Neuronal stem cell (in vitro differentiated cells): ENCODE results near the gene KARS1.

Experiments used
- DNase-seq: peaks from one replicate; pipeline ENCODE4 v3.0.0-alpha.2; 2013; ENCODE audit warnings: low spot score
- H2AFZ ChIP-seq: one replicate; pipeline ENCODE4 v1.6.1; 2013; ENCODE audit warnings: mild to moderate bottlenecking, low read length, inconsistent platforms
- H2AK5ac ChIP-seq: 2 replicates; pipeline ENCODE4 v1.6.1; 2013; ENCODE audit warnings: low read depth, mild to moderate bottlenecking, inconsistent platforms, low read length, moderate library complexity, mixed read lengths
- H2BK120ac ChIP-seq: 2 replicates; pipeline ENCODE4 v1.6.1; 2013; ENCODE audit warnings: low read depth, mild to moderate bottlenecking, inconsistent platforms, low read length, moderate library complexity, mixed read lengths
- H2BK12ac ChIP-seq: one replicate; pipeline ENCODE4 v1.6.1; 2013; ENCODE audit warnings: low read length, inconsistent platforms
- H2BK15ac ChIP-seq: 2 replicates; pipeline ENCODE4 v1.6.1; 2013; ENCODE audit warnings: mild to moderate bottlenecking, low read length, inconsistent platforms, mixed read lengths
- H2BK5ac ChIP-seq: one replicate; pipeline ENCODE4 v1.6.1; 2013; ENCODE audit warnings: inconsistent platforms, mild to moderate bottlenecking, low read length, moderate library complexity
- H3K14ac ChIP-seq: one replicate; pipeline ENCODE4 v1.6.1; 2013; ENCODE audit warnings: low read length, inconsistent platforms
- H3K18ac ChIP-seq: 2 replicates; pipeline ENCODE4 v1.6.1; 2013; ENCODE audit warnings: low read length, inconsistent platforms
- H3K23ac ChIP-seq: 2 replicates; pipeline ENCODE4 v1.6.1; 2013; ENCODE audit warnings: low read depth, mild to moderate bottlenecking, mixed read lengths, low read length, inconsistent platforms; ENCODE audit not compliant: poor library complexity
- H3K27ac ChIP-seq: replicated peaks from 3 replicates; pipeline ENCODE4 v1.5.1; 2013; ENCODE audit warnings: low read length, inconsistent platforms
- H3K27me3 ChIP-seq, 3 experiments: 2 replicates each; pipeline ENCODE4 v1.6.1; 2013; ENCODE audit warnings: low read length in 3 of 3, mild to moderate bottlenecking in 2 of 3, inconsistent platforms in 1 of 3, low read depth in 1 of 3, mixed read lengths in 1 of 3, moderate library complexity in 1 of 3; ENCODE audit not compliant: control insufficient read depth in 3 of 3, insufficient read depth in 3 of 3
- H3K36me3 ChIP-seq, 2 donors: replicated peaks in 1 of 2; 2 replicates each; pipeline ENCODE4 v1.6.1; 2013; ENCODE audit warnings: low read length in 2 of 2; ENCODE audit not compliant: control insufficient read depth in 2 of 2, insufficient read depth in 2 of 2
- H3K4ac ChIP-seq: 2 replicates; pipeline ENCODE4 v1.6.1; 2013; ENCODE audit warnings: inconsistent platforms, mild to moderate bottlenecking, low read length, moderate library complexity
- H3K4me1 ChIP-seq, 2 donors: 1 replicate in 1 of 2; 2 replicates in 1 of 2; pipeline ENCODE4 v1.6.1; 2013; ENCODE audit warnings: low read length in 2 of 2, low read depth in 1 of 2; ENCODE audit not compliant: control insufficient read depth in 2 of 2, insufficient read depth in 1 of 2
- H3K4me2 ChIP-seq: one replicate; pipeline ENCODE4 v1.6.1; 2013; ENCODE audit warnings: mild to moderate bottlenecking, low read length, inconsistent platforms; ENCODE audit not compliant: insufficient read depth, poor library complexity, severe bottlenecking
- H3K4me3 ChIP-seq, 2 donors: 2 replicates each; pipeline ENCODE4 v1.5.1; 2013; ENCODE audit warnings: low read length in 2 of 2, mild to moderate bottlenecking in 2 of 2, inconsistent platforms in 1 of 2, moderate library complexity in 1 of 2
- H3K79me1 ChIP-seq: one replicate; pipeline ENCODE4 v1.6.1; 2013; ENCODE audit warnings: low read depth, mild to moderate bottlenecking, inconsistent platforms, low read length, moderate library complexity
- H3K9ac ChIP-seq: one replicate; pipeline ENCODE4 v1.6.1; 2013; ENCODE audit warnings: mild to moderate bottlenecking, low read depth, low read length, inconsistent platforms; ENCODE audit not compliant: poor library complexity
- H3K9me3 ChIP-seq, 2 donors: replicated peaks in 1 of 2; 2 replicates each; pipeline versions ENCODE3 to v1.6.1; 2013; ENCODE audit warnings: low read length in 2 of 2, mild to moderate bottlenecking in 2 of 2, inconsistent platforms in 1 of 2, low read depth in 1 of 2, mixed read lengths in 1 of 2, moderate library complexity in 1 of 2; ENCODE audit not compliant: control insufficient read depth in 2 of 2, insufficient read depth in 1 of 2
- H4K8ac ChIP-seq: one replicate; pipeline ENCODE4 v1.6.1; 2013; ENCODE audit warnings: low read depth, mild to moderate bottlenecking, inconsistent platforms, low read length, moderate library complexity
- H4K91ac ChIP-seq: one replicate; pipeline ENCODE4 v1.6.1; 2013; ENCODE audit warnings: low read length, low read depth, mild to moderate bottlenecking, inconsistent platforms; ENCODE audit not compliant: poor library complexity
- WGBS, 2 donors: extraction: QIAGEN DNeasy Blood & Tissue Kit; methylation state at CpG; one replicate each; pipeline ENCODE4 v1.1.7; 2013; ENCODE audit warnings: missing lambda C conversion rate in 2 of 2, mixed read lengths in 1 of 2; ENCODE audit not compliant: insufficient read length in 2 of 2, insufficient replicate concordance in 1 of 2; ENCODE audit errors: extremely low coverage in 2 of 2; 5-methylcytosine and 5-hydroxymethylcytosine counted together

Gene KARS1

GRCh38 chr16:75584108-75584507 lies 63.4 kb downstream of the KARS1 start:
- Histone ChIP-seq H3K27me3 (no peaks in the 10 kb centered on the region), H3K79me1 (no peaks in the 10 kb centered on the region), H3K9me3 (no peaks in the 10 kb centered on the region), H2BK12ac (no peak overlapping the region), H3K36me3 (peaks cover 7 to 39% of the 10 kb centered on the region in 2 donors), H3K4me3 (no peak overlapping the region), H3K4ac (no peak overlapping the region), H2BK15ac (no peak overlapping the region), H3K23ac (no peak overlapping the region), H4K91ac (no peak overlapping the region), H2BK120ac (no peak overlapping the region), H2AK5ac (no peak overlapping the region), H3K27ac (no peak overlapping the region), H2BK5ac (no peak overlapping the region), H3K18ac (no peak overlapping the region), H2AFZ (no peak overlapping the region), H4K8ac (no peak overlapping the region), H3K4me2 (no peak overlapping the region), H3K14ac (no peak overlapping the region), H3K9ac (no peak overlapping the region), H3K4me1 (peaks cover 4 to 5% of the 10 kb centered on the region in 2 donors)
- no peak for DNase-seq
- no CpG with 5 or more reads among the region's 3 CpGs for WGBS, 2 donors

- Histone ChIP-seq H2BK120ac (no peak overlapping the region), H3K23ac (no peak overlapping the region), H3K18ac (no peak overlapping the region), H3K9me3 (no peaks in the 10 kb centered on the region), H4K91ac (no peak overlapping the region), H3K4me3 (no peak overlapping the region), H3K79me1 (no peaks in the 10 kb centered on the region), H2BK5ac (no peak overlapping the region), H3K27me3 (no peaks in the 10 kb centered on the region), H3K9ac (no peak overlapping the region), H2AK5ac (no peak overlapping the region), H3K36me3 (peaks cover 12 to 67% of the 10 kb centered on the region in 2 donors), H2AFZ (no peak overlapping the region), H3K4me2 (no peak overlapping the region), H3K4ac (no peak overlapping the region), H4K8ac (no peak overlapping the region), H2BK15ac (no peak overlapping the region), H3K4me1 (peaks cover 0 to 8% of the 10 kb centered on the region in 2 donors), H3K27ac (no peak overlapping the region), H2BK12ac (no peak overlapping the region), H3K14ac (no peak overlapping the region)
- WGBS, 2 donors: no CpG with 5 or more reads among the region's 7 CpGs
- DNase-seq: no peak
These were observed 68.1 kb downstream of the KARS1 start for GRCh38 chr16:75579281-75579834.

GRCh38 chr16:75578725-75579124 lies 68.7 kb downstream of the KARS1 start:
- no peak overlapping the region for H2BK5ac ChIP-seq
- H4K91ac ChIP-seq: no peak overlapping the region
- H2BK15ac ChIP-seq: no peak overlapping the region
- no peak overlapping the region for H2BK12ac ChIP-seq
- no CpG with 5 or more reads among the region's 2 CpGs for WGBS, 2 donors
- H4K8ac ChIP-seq: no peak overlapping the region
- H3K4me1 ChIP-seq: peaks cover 0 to 8% of the 10 kb centered on the region in 2 donors
- no peak overlapping the region for H2AFZ ChIP-seq
- no peak overlapping the region for H3K18ac ChIP-seq
- H3K4me2 ChIP-seq: no peak overlapping the region
- no peak overlapping the region for H3K14ac ChIP-seq
- H3K9ac ChIP-seq: no peak overlapping the region
- H3K27ac ChIP-seq: no peak overlapping the region
- peaks cover 14 to 73% of the 10 kb centered on the region in 2 donors for H3K36me3 ChIP-seq
- H3K4ac ChIP-seq: no peak overlapping the region
- H2AK5ac ChIP-seq: no peak overlapping the region
- no peaks in the 10 kb centered on the region for H3K79me1 ChIP-seq
- no peak overlapping the region for H3K4me3 ChIP-seq
- no peaks in the 10 kb centered on the region for H3K27me3 ChIP-seq
- H3K23ac ChIP-seq: no peak overlapping the region
- no peak overlapping the region for H2BK120ac ChIP-seq
- H3K9me3 ChIP-seq: no peaks in the 10 kb centered on the region
- no peak for DNase-seq

GRCh38 chr16:75578212-75578611 lies 69.3 kb downstream of the KARS1 start:
- no peak overlapping the region for H3K18ac ChIP-seq
- no peak overlapping the region for H4K91ac ChIP-seq
- no peak overlapping the region for H3K4me2 ChIP-seq
- H2AFZ ChIP-seq: no peak overlapping the region
- no peak overlapping the region for H2BK15ac ChIP-seq
- H3K9me3 ChIP-seq: no peaks in the 10 kb centered on the region
- no peak for DNase-seq
- H4K8ac ChIP-seq: no peak overlapping the region
- no peak overlapping the region for H3K4ac ChIP-seq
- H2AK5ac ChIP-seq: no peak overlapping the region
- H3K27ac ChIP-seq: no peak overlapping the region
- H3K23ac ChIP-seq: no peak overlapping the region
- H2BK120ac ChIP-seq: no peak overlapping the region
- H2BK5ac ChIP-seq: no peak overlapping the region
- no peak overlapping the region for H3K14ac ChIP-seq
- no peaks in the 10 kb centered on the region for H3K27me3 ChIP-seq
- no peak overlapping the region for H3K9ac ChIP-seq
- no peak overlapping the region for H3K4me3 ChIP-seq
- H2BK12ac ChIP-seq: no peak overlapping the region
- H3K4me1 ChIP-seq: peaks cover 0 to 8% of the 10 kb centered on the region in 2 donors
- H3K79me1 ChIP-seq: no peaks in the 10 kb centered on the region
- H3K36me3 ChIP-seq: peaks cover 19 to 78% of the 10 kb centered on the region in 2 donors
- no CpG with 5 or more reads among the region's 7 CpGs for WGBS, 2 donors
